ENCODE data around the gene SPEF2. TPM values are rescaled to one million over a fixed set of nuclear protein-coding genes. Genes with fewer than 3 reads are reported as not detected.

The SPEF2 gene
- total RNA-seq, 1 experiment from 2014 or later: 4.0 TPM

DNA sequence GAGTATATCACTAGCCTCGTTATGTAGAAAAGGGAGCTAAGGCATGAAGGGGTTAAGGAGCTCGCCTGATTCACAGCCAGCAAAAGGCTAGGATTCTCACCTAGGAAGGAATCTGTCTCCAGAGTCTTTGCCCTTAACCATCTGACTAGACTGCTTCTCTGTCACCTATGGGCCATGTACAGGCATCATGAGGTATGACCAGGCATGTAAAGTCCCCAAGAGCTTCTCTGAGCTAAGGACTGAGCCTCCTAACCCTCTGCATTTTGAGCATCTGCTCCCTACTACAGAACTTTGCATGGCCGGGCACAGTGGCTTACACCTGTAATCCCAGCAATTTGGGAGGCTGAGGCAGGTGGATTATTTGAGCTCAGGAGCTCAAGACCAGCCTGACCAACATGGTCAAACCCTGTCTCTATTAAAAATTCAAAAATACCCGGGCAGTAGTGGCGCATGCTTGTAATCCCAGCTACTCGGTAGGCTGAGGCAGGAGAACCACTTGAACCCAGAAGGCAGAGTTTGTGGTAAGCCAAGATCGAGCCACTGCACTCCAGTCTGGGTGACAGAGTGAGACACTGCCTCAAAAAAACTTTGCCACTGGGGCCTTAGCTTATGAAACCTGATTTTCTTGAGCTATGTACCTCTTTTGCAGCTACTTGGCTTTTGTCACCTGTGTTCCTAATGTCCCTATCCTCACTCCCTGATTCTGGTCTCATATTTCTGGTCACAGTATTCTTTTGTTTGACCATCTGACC, 205.9 kb downstream of the SPEF2 start:
- H3K9me3 ChIP-seq: no peaks in the 10 kb centered on the region
- ChIA-PET POLR2A (no interaction called here), CTCF (no interaction called here)
- H3K4me3 Mint-ChIP-seq (ENCODE audit: unreplicated experiment): no peak overlapping the region
- BruUV-seq (replicated peaks): no TSS peak
- peaks cover 7% of the 10 kb centered on the region for H3K27me3 Mint-ChIP-seq (ENCODE audit: insufficient read depth, unreplicated experiment)
- peaks cover 7% of the 10 kb centered on the region for H3K4me1 Mint-ChIP-seq (ENCODE audit: low read depth, unreplicated experiment)
- H3K27me3 ChIP-seq (replicated peaks; ENCODE audit: control insufficient read depth, insufficient read depth, low read length): no peaks in the 10 kb centered on the region; the same call in 1 of the 2 replicates
- TF ChIP-seq, protein P1, sequence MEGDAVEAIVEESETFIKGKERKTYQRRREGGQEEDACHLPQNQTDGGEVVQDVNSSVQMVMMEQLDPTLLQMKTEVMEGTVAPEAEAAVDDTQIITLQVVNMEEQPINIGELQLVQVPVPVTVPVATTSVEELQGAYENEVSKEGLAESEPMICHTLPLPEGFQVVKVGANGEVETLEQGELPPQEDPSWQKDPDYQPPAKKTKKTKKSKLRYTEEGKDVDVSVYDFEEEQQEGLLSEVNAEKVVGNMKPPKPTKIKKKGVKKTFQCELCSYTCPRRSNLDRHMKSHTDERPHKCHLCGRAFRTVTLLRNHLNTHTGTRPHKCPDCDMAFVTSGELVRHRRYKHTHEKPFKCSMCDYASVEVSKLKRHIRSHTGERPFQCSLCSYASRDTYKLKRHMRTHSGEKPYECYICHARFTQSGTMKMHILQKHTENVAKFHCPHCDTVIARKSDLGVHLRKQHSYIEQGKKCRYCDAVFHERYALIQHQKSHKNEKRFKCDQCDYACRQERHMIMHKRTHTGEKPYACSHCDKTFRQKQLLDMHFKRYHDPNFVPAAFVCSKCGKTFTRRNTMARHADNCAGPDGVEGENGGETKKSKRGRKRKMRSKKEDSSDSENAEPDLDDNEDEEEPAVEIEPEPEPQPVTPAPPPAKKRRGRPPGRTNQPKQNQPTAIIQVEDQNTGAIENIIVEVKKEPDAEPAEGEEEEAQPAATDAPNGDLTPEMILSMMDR (IDR thresholded peaks at IDR 0.05; ENCODE audit: insufficient read depth in 1 of 2, low read depth in 1 of 2, low read length in 1 of 2, severe bottlenecking in 1 of 2, unreplicated experiment in 1 of 2): no peak
- no peak for DNase-seq
- intact Hi-C loops (cut with micrococcal nuclease; ENCODE audit: unreplicated experiment): no loop called here
- H3K36me3 Mint-ChIP-seq (ENCODE audit: insufficient read depth, unreplicated experiment): no peaks in the 10 kb centered on the region
- H3K36me3 ChIP-seq (ENCODE audit: control insufficient read depth, insufficient read depth, low read length): no peaks in the 10 kb centered on the region
- no peak overlapping the region for H3K4me3 ChIP-seq (ENCODE audit: low read depth, low read length)
- H3K9me3 Mint-ChIP-seq (ENCODE audit: unreplicated experiment): peaks cover 9% of the 10 kb centered on the region
- no peak overlapping the region for H3K27ac Mint-ChIP-seq (ENCODE audit: unreplicated experiment)
- H3K4me1 ChIP-seq: 0 out of 2 replicates have a peak, but pooled peaks cover 9% of the 10 kb centered on the region

DNA sequence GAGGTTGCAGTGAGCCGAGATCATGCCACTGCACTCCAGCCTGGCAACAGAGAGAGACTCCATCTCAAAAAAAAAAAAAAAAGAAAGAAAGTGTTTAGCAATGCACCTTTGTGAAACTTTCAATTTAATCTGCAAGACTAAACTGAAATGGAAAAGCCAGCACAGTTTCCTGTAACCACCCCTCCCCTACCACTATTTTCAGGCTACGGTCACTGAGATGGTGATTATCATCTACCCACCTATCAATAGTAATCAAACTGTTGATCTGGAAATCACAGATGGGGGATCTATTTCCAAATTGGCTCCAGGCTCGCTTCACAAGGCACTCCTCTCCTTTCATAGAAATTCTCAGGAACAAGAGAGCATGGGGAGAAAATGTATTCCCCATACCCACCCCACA, 208.4 kb downstream of the SPEF2 start:
- TF ChIP-seq, protein P1 (IDR thresholded peaks at IDR 0.05; ENCODE audit: insufficient read depth in 1 of 2, low read depth in 1 of 2, low read length in 1 of 2, severe bottlenecking in 1 of 2, unreplicated experiment in 1 of 2): no peak
- BruUV-seq (replicated peaks): no TSS peak
- no peaks in the 10 kb centered on the region; the same call in 1 of the 2 replicates for H3K27me3 ChIP-seq (replicated peaks; ENCODE audit: control insufficient read depth, insufficient read depth, low read length)
- POLR2A ChIA-PET: no interaction called here
- Mint-ChIP-seq H3K9me3 (ENCODE audit: unreplicated experiment) (peaks cover 2% of the 10 kb centered on the region), H3K4me1 (ENCODE audit: low read depth, unreplicated experiment) (no peaks in the 10 kb centered on the region), H3K27me3 (ENCODE audit: insufficient read depth, unreplicated experiment) (peaks cover 7% of the 10 kb centered on the region), H3K27ac (ENCODE audit: unreplicated experiment) (no peak overlapping the region), H3K36me3 (ENCODE audit: insufficient read depth, unreplicated experiment) (no peaks in the 10 kb centered on the region), H3K4me3 (ENCODE audit: unreplicated experiment) (no peak overlapping the region)
- no peaks in the 10 kb centered on the region for H3K36me3 ChIP-seq (ENCODE audit: control insufficient read depth, insufficient read depth, low read length)
- H3K9me3 ChIP-seq: no peaks in the 10 kb centered on the region
- CTCF ChIA-PET: interaction anchor here (0.6 kb wide), 1 partner anchor 606 kb away, joined by 5 read pairs; no protein-coding TSS in a partner anchor
- no peak for DNase-seq
- intact Hi-C loops (cut with micrococcal nuclease; ENCODE audit: unreplicated experiment): no loop called here
- no peaks in the 10 kb centered on the region for H3K4me1 ChIP-seq
- H3K4me3 ChIP-seq (ENCODE audit: low read depth, low read length): no peak overlapping the region

DNA sequence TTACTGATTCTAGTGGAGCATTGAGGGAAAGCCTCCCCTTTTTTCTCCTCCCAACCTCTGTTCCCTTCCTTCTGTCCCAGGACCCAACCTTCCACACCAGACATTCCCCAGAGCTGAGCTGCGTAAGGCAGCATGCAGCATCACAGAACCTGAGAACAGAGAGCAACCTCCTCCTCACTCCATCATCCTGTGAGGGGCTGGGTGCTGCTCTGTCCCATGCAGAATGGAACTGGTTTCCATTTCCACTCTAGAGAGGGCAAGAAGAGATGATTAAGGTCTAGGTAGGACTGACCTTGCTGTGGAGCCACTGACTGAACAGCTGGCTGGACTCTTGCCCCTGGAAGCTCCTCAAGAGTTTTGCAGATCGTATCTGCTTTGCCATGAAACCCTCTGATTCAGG, 208.9 kb downstream of the SPEF2 start:
- Mint-ChIP-seq H3K36me3 (ENCODE audit: insufficient read depth, unreplicated experiment) (no peaks in the 10 kb centered on the region), H3K9me3 (ENCODE audit: unreplicated experiment) (no peaks in the 10 kb centered on the region), H3K27me3 (ENCODE audit: insufficient read depth, unreplicated experiment) (peaks cover 7% of the 10 kb centered on the region), H3K4me1 (ENCODE audit: low read depth, unreplicated experiment) (no peaks in the 10 kb centered on the region), H3K27ac (ENCODE audit: unreplicated experiment) (no peak overlapping the region), H3K4me3 (ENCODE audit: unreplicated experiment) (no peak overlapping the region)
- intact Hi-C loops (cut with micrococcal nuclease; ENCODE audit: unreplicated experiment): no loop called here
- H3K27me3 ChIP-seq (replicated peaks; ENCODE audit: control insufficient read depth, insufficient read depth, low read length): no peaks in the 10 kb centered on the region; the same call in 1 of the 2 replicates
- BruUV-seq (replicated peaks): no TSS peak
- no peaks in the 10 kb centered on the region for H3K9me3 ChIP-seq
- no peaks in the 10 kb centered on the region for H3K36me3 ChIP-seq (ENCODE audit: control insufficient read depth, insufficient read depth, low read length)
- DNase-seq: no peak
- ChIA-PET POLR2A (no interaction called here), CTCF (interaction anchor here (0.6 kb wide), 1 partner anchor 864 kb away, joined by 3 read pairs; no protein-coding TSS in a partner anchor)
- TF ChIP-seq, protein P1 (IDR thresholded peaks at IDR 0.05; ENCODE audit: insufficient read depth in 1 of 2, low read depth in 1 of 2, low read length in 1 of 2, severe bottlenecking in 1 of 2, unreplicated experiment in 1 of 2): no peak
- H3K4me3 ChIP-seq (ENCODE audit: low read depth, low read length): no peak overlapping the region
- H3K4me1 ChIP-seq: no peaks in the 10 kb centered on the region

Measured in Caco-2 (cell line).